GM23248 (cell line): ENCODE data around the gene ABCD2. TPM values are rescaled to one million over a fixed set of nuclear protein-coding genes. Genes with fewer than 3 reads are reported as not detected.
"Not testable (repeated sequence)": the region's sequence is repeated elsewhere in the genome, so short reads cannot be mapped to it uniquely, and the experiment has no call there.

Experiments
- DNase-seq: peaks from one replicate; pipeline ENCODE4 v3.0.0-alpha.2; 2015
- H2AFZ ChIP-seq: fragments of 200-600 bp; sonication (generic); 2 replicates; pipeline ENCODE4 v1.6.1; 2016; ENCODE audit warnings: antibody characterized with exemption
- H3F3A ChIP-seq: fragments of 200-600 bp; sonication (generic); 2 replicates; pipeline ENCODE4 v1.6.1; 2016; ENCODE audit warnings: mild to moderate bottlenecking, antibody characterized with exemption, mixed run types; ENCODE audit not compliant: insufficient read depth
- H3K27ac ChIP-seq: fragments of 200-600 bp; sonication (generic); 2 replicates; pipeline ENCODE4 v1.5.1; 2016; ENCODE audit warnings: mild to moderate bottlenecking
- H3K27me3 ChIP-seq: fragments of 200-600 bp; sonication (generic); replicated peaks from 2 replicates; pipeline ENCODE4 v1.6.1; 2016; ENCODE audit warnings: mild to moderate bottlenecking; ENCODE audit not compliant: insufficient read depth
- H3K36me3 ChIP-seq: fragments of 200-600 bp; sonication (generic); 2 replicates; pipeline ENCODE4 v1.6.1; 2016; ENCODE audit warnings: low read depth, mild to moderate bottlenecking
- H3K4me1 ChIP-seq: fragments of 200-600 bp; sonication (generic); 2 replicates; pipeline ENCODE4 v1.6.1; 2016; ENCODE audit warnings: mild to moderate bottlenecking; ENCODE audit not compliant: insufficient read depth
- H3K4me2 ChIP-seq: fragments of 200-600 bp; sonication (generic); one replicate; pipeline ENCODE4 v1.6.1; 2016; ENCODE audit warnings: mild to moderate bottlenecking; ENCODE audit not compliant: unreplicated experiment
- H3K4me3 ChIP-seq: fragments of 200-600 bp; sonication (generic); 2 replicates; pipeline ENCODE4 v1.5.1; 2016; ENCODE audit warnings: mild to moderate bottlenecking
- H3K79me2 ChIP-seq: fragments of 200-600 bp; sonication (generic); 2 replicates; pipeline ENCODE4 v1.6.1; 2016; ENCODE audit warnings: mild to moderate bottlenecking; ENCODE audit not compliant: insufficient read depth
- H3K9ac ChIP-seq: fragments of 200-600 bp; sonication (generic); 2 replicates; pipeline ENCODE4 v1.6.1; 2016; ENCODE audit warnings: mild to moderate bottlenecking
- H3K9me2 ChIP-seq: fragments of 200-600 bp; sonication (generic); 2 replicates; pipeline ENCODE4 v1.6.1; 2016; ENCODE audit warnings: mixed run types, mild to moderate bottlenecking, moderate library complexity; ENCODE audit not compliant: insufficient read depth
- H3K9me3 ChIP-seq: fragments of 200-600 bp; sonication (generic); one replicate; pipeline ENCODE4 v1.6.1; 2017; ENCODE audit warnings: low read depth
- H4K20me1 ChIP-seq: fragments of 200-600 bp; sonication (generic); 2 replicates; pipeline ENCODE4 v1.6.0; 2016; ENCODE audit not compliant: insufficient read depth
- EZH2 ChIP-seq: fragments of 200-600 bp; sonication (generic); IDR thresholded peaks from 2 replicates; pipeline ENCODE4 v1.6.1; 2018; ENCODE audit warnings: antibody characterized with exemption, mild to moderate bottlenecking; ENCODE audit not compliant: insufficient read depth, poor library complexity, severe bottlenecking
- EZH2phosphoT487 ChIP-seq: fragments of 200-600 bp; sonication (generic); IDR thresholded peaks from 2 replicates; pipeline ENCODE4 v1.6.1; 2018; ENCODE audit warnings: antibody characterized with exemption, moderate library complexity, mild to moderate bottlenecking, low read depth; ENCODE audit not compliant: insufficient read depth
- WGBS, 2 experiments: methylation state at CpG; one replicate each; pipeline ENCODE4 v1.1.6; 2015 to 2017; ENCODE audit warnings: low lambda C conversion rate in 2 of 2, low coverage in 1 of 2; ENCODE audit errors: missing lambda C conversion rate in 2 of 2; 5-methylcytosine and 5-hydroxymethylcytosine counted together
- in situ Hi-C: fragments of 300-500 bp; cut with MboI; formaldehyde crosslinking; loops from 2 replicates; pipeline ENCODE4 v1.15.0; 2020
- polyA plus RNA-seq: library from polyadenylated mRNA; unstranded; fragments of >200 nt; fragmentation: Nextera tagmentation; extraction: Ambion mirVana; gene quantifications from 2 replicates; pipeline ENCODE4 v1.2.1, GENCODE V29; 2016
- total RNA-seq: library from RNA; depleted of rRNA; stranded (reverse); fragments of >200 nt; shearing (Covaris generic); gene quantifications from 2 replicates; pipeline ENCODE4 v1.2.3, GENCODE V29; 2014

Gene ABCD2
- total and polyA plus RNA-seq, 2 experiments from 2014 or later, result 0.11 TPM; not detected in 1

DNA sequence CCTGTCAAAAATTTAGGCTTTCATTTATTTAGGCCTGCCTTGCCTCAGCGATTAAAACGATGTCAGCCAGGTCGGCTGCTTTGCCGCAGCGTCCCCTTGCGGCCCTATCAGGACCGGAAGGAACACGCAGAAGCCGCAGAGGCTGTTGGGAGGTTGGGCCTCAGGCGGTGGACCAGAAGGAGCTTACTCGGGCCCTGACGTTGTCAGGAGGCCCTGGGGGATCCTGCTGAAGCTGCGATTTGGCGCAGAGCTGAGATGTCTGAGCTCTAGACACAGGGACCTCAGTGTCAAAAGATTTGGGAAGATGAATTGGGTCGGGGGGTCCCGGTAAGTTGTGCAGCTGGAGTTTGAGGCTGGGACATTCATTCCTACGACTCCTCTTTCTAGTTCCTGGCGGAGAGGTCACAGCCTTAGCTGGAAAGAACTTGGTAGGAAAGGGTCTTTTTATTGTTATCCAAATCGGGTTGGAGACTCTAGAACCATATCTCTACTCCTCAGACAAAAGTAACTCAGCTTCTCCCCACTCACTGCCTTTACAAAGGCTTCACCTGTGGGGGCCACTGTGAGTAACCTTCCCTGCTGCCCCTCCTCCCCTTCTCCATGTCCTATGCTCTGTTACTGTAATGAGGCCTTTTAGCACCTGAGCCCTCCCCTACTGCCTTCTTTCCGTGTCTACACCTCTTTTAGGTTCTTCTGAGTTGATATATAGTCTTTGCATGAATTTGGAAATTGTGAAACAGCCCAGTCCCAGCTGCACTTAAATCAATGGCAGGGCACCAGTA, 6.6 kb upstream of the ABCD2 start:
- 86% methylated on average over 20 of the region's 20 CpGs for WGBS, 2 experiments
- H3K79me2 ChIP-seq, result no peaks in the 10 kb centered on the region
- H4K20me1 ChIP-seq, result no peaks in the 10 kb centered on the region

DNA sequence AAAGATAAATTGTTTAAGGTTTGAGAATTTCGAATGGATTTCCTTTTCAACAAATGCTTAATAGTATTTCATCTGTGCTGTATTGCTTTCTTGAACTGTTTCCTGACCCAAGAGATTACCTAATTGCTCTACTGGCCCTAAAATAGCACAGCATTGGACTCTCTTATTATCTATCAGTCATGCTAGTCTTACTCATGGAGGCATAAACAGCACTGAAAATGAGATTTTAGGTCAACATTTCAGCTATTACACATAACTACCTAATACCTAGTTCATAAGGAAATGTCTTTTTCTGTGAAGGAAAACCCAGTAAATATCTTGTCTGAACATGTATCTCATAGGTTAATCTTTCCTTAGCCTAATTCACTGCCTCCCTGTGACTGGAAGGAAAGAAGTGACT, 4.3 kb upstream of the ABCD2 start:
- WGBS, 2 experiments, result 18 to 37% methylated on average over 1 of the region's 1 CpG
- Histone ChIP-seq H3K4me3 (no peak overlapping the region), H3K9me2 (no peaks in the 10 kb centered on the region), H2AFZ (no peak overlapping the region), H4K20me1 (no peaks in the 10 kb centered on the region), H3F3A (peaks cover 18% of the 10 kb centered on the region), H3K4me1 (0 out of 2 replicates have a peak, but pooled peaks cover 4% of the 10 kb centered on the region), H3K27me3 (no peaks in the 10 kb centered on the region), H3K36me3 (no peaks in the 10 kb centered on the region), H3K4me2 (no peak overlapping the region), H3K79me2 (no peaks in the 10 kb centered on the region), H3K9me3 (no peaks in the 10 kb centered on the region), H3K9ac (no peak overlapping the region), H3K27ac (no peak overlapping the region)
- TF ChIP-seq EZH2 (no peak), EZH2phosphoT487 (no peak)
- DNase-seq, result no peak
- in situ Hi-C loops, result no loop called here

More for the DNA sequence above, 6.6 kb upstream of the ABCD2 start:
- Histone ChIP-seq H3F3A (no peaks in the 10 kb centered on the region), H3K9ac (no peak overlapping the region), H3K9me3 (no peaks in the 10 kb centered on the region), H3K27me3 (no peaks in the 10 kb centered on the region), H3K27ac (no peak overlapping the region), H3K36me3 (no peaks in the 10 kb centered on the region), H2AFZ (no peak overlapping the region), H3K4me3 (no peak overlapping the region), H3K4me2 (no peak overlapping the region), H3K9me2 (no peaks in the 10 kb centered on the region), H3K4me1 (no peaks in the 10 kb centered on the region)
- DNase-seq, result no peak
- in situ Hi-C loops, result no loop called here
- no peak for TF ChIP-seq EZH2
- TF ChIP-seq EZH2phosphoT487, result no peak

DNA sequence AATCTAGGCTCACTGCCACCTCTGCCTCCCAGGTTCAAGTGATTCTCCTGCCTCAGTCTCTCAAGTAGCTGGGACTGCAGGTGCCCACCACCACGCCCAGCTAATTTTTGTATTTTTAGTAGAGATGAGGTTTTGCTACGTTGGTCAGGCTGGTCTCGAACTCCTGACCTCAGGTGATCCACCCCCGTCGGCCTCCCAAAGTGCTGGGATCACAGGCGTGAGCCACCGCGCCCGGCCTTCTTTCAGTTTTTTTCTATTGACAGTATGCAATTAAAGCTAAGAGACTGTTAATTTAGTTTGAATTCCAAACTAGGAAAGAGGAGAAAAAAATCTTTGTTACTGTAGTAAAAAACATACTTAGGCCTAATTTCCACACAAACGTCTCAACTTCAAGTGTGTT, 3.6 kb upstream of the ABCD2 start:
- H4K20me1 ChIP-seq, H3K36me3 ChIP-seq, DNase-seq, in situ Hi-C loops, H3K4me1 ChIP-seq, H3K4me3 ChIP-seq, H3K79me2 ChIP-seq, H3K9me3 ChIP-seq, H3K9me2 ChIP-seq, H2AFZ ChIP-seq, H3K27ac ChIP-seq, H3K9ac ChIP-seq, H3K27me3 ChIP-seq, H3K4me2 ChIP-seq: not testable (repeated sequence)
- WGBS, 2 experiments, result 85 to 86% methylated on average over 10 of the region's 10 CpGs
- H3F3A ChIP-seq, result peaks cover 19% of the 10 kb centered on the region

DNA sequence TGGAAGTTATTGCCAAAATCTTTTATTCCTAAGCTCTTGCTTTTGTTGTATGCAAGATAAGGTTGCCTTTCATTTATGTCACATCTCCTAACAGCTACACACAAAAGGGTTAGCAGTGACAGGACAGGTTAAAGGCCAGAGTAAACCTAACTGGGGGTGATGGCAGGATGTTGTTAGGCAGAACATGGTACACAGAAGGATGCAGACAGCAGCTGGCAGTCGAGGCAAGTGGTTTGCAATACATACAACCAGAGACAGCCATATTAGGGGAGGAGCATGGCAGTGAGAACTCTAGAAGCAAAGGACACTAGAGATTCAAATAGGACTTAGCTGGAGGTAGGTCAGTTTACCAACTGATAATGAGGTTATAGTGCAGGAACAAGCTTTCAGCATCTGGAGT, 2.7 kb upstream of the ABCD2 start:
- H2AFZ ChIP-seq, result no peak overlapping the region
- no peak overlapping the region for H3K4me3 ChIP-seq
- no peak for DNase-seq
- H3K36me3 ChIP-seq, result no peaks in the 10 kb centered on the region
- in situ Hi-C loops, result no loop called here
- H3K9me2 ChIP-seq, result no peaks in the 10 kb centered on the region
- no peaks in the 10 kb centered on the region for H3K27me3 ChIP-seq
- WGBS, 2 experiments, result 59 to 88% methylated on average over 1 of the region's 1 CpG
- H3F3A ChIP-seq, result peaks cover 19% of the 10 kb centered on the region
- H3K4me2 ChIP-seq, result no peak overlapping the region
- H3K9ac ChIP-seq, result no peak overlapping the region
- H4K20me1 ChIP-seq, result no peaks in the 10 kb centered on the region
- TF ChIP-seq EZH2, result no peak
- TF ChIP-seq EZH2phosphoT487, result no peak
- 0 out of 2 replicates have a peak, but pooled peaks cover 4% of the 10 kb centered on the region for H3K4me1 ChIP-seq
- no peak overlapping the region for H3K27ac ChIP-seq
- H3K79me2 ChIP-seq, result no peaks in the 10 kb centered on the region
- no peaks in the 10 kb centered on the region for H3K9me3 ChIP-seq

GRCh38 chr12:39621670-39622069, 2.1 kb upstream of the ABCD2 start:
- TF ChIP-seq EZH2, result no peak
- TF ChIP-seq EZH2phosphoT487, result no peak
- no peaks in the 10 kb centered on the region for H3K9me2 ChIP-seq
- no peak overlapping the region for H2AFZ ChIP-seq
- no peaks in the 10 kb centered on the region for H3K36me3 ChIP-seq
- no peaks in the 10 kb centered on the region for H3K27me3 ChIP-seq
- no peak for DNase-seq
- H3K4me3 ChIP-seq, result no peak overlapping the region
- no peak overlapping the region for H3K4me2 ChIP-seq
- H3K79me2 ChIP-seq, result no peaks in the 10 kb centered on the region
- H3K4me1 ChIP-seq, result 0 out of 2 replicates have a peak, but pooled peaks cover 4% of the 10 kb centered on the region
- no peaks in the 10 kb centered on the region for H3K9me3 ChIP-seq
- H4K20me1 ChIP-seq, result no peaks in the 10 kb centered on the region
- no peak overlapping the region for H3K27ac ChIP-seq
- in situ Hi-C loops, result no loop called here
- H3K9ac ChIP-seq, result no peak overlapping the region
- H3F3A ChIP-seq, result peaks cover 19% of the 10 kb centered on the region
